Neuronal stem cell (in vitro differentiated cells): ENCODE results near the gene GRIA4.

Experiments used
- DNase-seq: peaks from one replicate; pipeline ENCODE4 v3.0.0-alpha.2; 2013; ENCODE audit warnings: low spot score
- H2AFZ ChIP-seq: one replicate; pipeline ENCODE4 v1.6.1; 2013; ENCODE audit warnings: mild to moderate bottlenecking, low read length, inconsistent platforms
- H2AK5ac ChIP-seq: 2 replicates; pipeline ENCODE4 v1.6.1; 2013; ENCODE audit warnings: low read depth, mild to moderate bottlenecking, inconsistent platforms, low read length, moderate library complexity, mixed read lengths
- H2BK120ac ChIP-seq: 2 replicates; pipeline ENCODE4 v1.6.1; 2013; ENCODE audit warnings: low read depth, mild to moderate bottlenecking, inconsistent platforms, low read length, moderate library complexity, mixed read lengths
- H2BK12ac ChIP-seq: one replicate; pipeline ENCODE4 v1.6.1; 2013; ENCODE audit warnings: low read length, inconsistent platforms
- H2BK15ac ChIP-seq: 2 replicates; pipeline ENCODE4 v1.6.1; 2013; ENCODE audit warnings: mild to moderate bottlenecking, low read length, inconsistent platforms, mixed read lengths
- H2BK5ac ChIP-seq: one replicate; pipeline ENCODE4 v1.6.1; 2013; ENCODE audit warnings: inconsistent platforms, mild to moderate bottlenecking, low read length, moderate library complexity
- H3K14ac ChIP-seq: one replicate; pipeline ENCODE4 v1.6.1; 2013; ENCODE audit warnings: low read length, inconsistent platforms
- H3K18ac ChIP-seq: 2 replicates; pipeline ENCODE4 v1.6.1; 2013; ENCODE audit warnings: low read length, inconsistent platforms
- H3K23ac ChIP-seq: 2 replicates; pipeline ENCODE4 v1.6.1; 2013; ENCODE audit warnings: low read depth, mild to moderate bottlenecking, mixed read lengths, low read length, inconsistent platforms; ENCODE audit not compliant: poor library complexity
- H3K27ac ChIP-seq: replicated peaks from 3 replicates; pipeline ENCODE4 v1.5.1; 2013; ENCODE audit warnings: low read length, inconsistent platforms
- H3K27me3 ChIP-seq, 3 experiments: 2 replicates each; pipeline ENCODE4 v1.6.1; 2013; ENCODE audit warnings: low read length in 3 of 3, mild to moderate bottlenecking in 2 of 3, inconsistent platforms in 1 of 3, low read depth in 1 of 3, mixed read lengths in 1 of 3, moderate library complexity in 1 of 3; ENCODE audit not compliant: control insufficient read depth in 3 of 3, insufficient read depth in 3 of 3
- H3K36me3 ChIP-seq, 2 donors: replicated peaks in 1 of 2; 2 replicates each; pipeline ENCODE4 v1.6.1; 2013; ENCODE audit warnings: low read length in 2 of 2; ENCODE audit not compliant: control insufficient read depth in 2 of 2, insufficient read depth in 2 of 2
- H3K4ac ChIP-seq: 2 replicates; pipeline ENCODE4 v1.6.1; 2013; ENCODE audit warnings: inconsistent platforms, mild to moderate bottlenecking, low read length, moderate library complexity
- H3K4me1 ChIP-seq, 2 donors: 1 replicate in 1 of 2; 2 replicates in 1 of 2; pipeline ENCODE4 v1.6.1; 2013; ENCODE audit warnings: low read length in 2 of 2, low read depth in 1 of 2; ENCODE audit not compliant: control insufficient read depth in 2 of 2, insufficient read depth in 1 of 2
- H3K4me2 ChIP-seq: one replicate; pipeline ENCODE4 v1.6.1; 2013; ENCODE audit warnings: mild to moderate bottlenecking, low read length, inconsistent platforms; ENCODE audit not compliant: insufficient read depth, poor library complexity, severe bottlenecking
- H3K4me3 ChIP-seq, 2 donors: 2 replicates each; pipeline ENCODE4 v1.5.1; 2013; ENCODE audit warnings: low read length in 2 of 2, mild to moderate bottlenecking in 2 of 2, inconsistent platforms in 1 of 2, moderate library complexity in 1 of 2
- H3K79me1 ChIP-seq: one replicate; pipeline ENCODE4 v1.6.1; 2013; ENCODE audit warnings: low read depth, mild to moderate bottlenecking, inconsistent platforms, low read length, moderate library complexity
- H3K9ac ChIP-seq: one replicate; pipeline ENCODE4 v1.6.1; 2013; ENCODE audit warnings: mild to moderate bottlenecking, low read depth, low read length, inconsistent platforms; ENCODE audit not compliant: poor library complexity
- H3K9me3 ChIP-seq, 2 donors: replicated peaks in 1 of 2; 2 replicates each; pipeline versions ENCODE3 to v1.6.1; 2013; ENCODE audit warnings: low read length in 2 of 2, mild to moderate bottlenecking in 2 of 2, inconsistent platforms in 1 of 2, low read depth in 1 of 2, mixed read lengths in 1 of 2, moderate library complexity in 1 of 2; ENCODE audit not compliant: control insufficient read depth in 2 of 2, insufficient read depth in 1 of 2
- H4K8ac ChIP-seq: one replicate; pipeline ENCODE4 v1.6.1; 2013; ENCODE audit warnings: low read depth, mild to moderate bottlenecking, inconsistent platforms, low read length, moderate library complexity
- H4K91ac ChIP-seq: one replicate; pipeline ENCODE4 v1.6.1; 2013; ENCODE audit warnings: low read length, low read depth, mild to moderate bottlenecking, inconsistent platforms; ENCODE audit not compliant: poor library complexity
- WGBS, 2 donors: extraction: QIAGEN DNeasy Blood & Tissue Kit; methylation state at CpG; one replicate each; pipeline ENCODE4 v1.1.7; 2013; ENCODE audit warnings: missing lambda C conversion rate in 2 of 2, mixed read lengths in 1 of 2; ENCODE audit not compliant: insufficient read length in 2 of 2, insufficient replicate concordance in 1 of 2; ENCODE audit errors: extremely low coverage in 2 of 2; 5-methylcytosine and 5-hydroxymethylcytosine counted together

The GRIA4 gene

GRCh38 chr11:105579111-105579510 lies 30.8 kb upstream of the GRIA4 start:
- Histone ChIP-seq H3K23ac (no peak overlapping the region), H3K14ac (no peak overlapping the region), H2BK12ac (no peak overlapping the region), H3K36me3 (no peaks in the 10 kb centered on the region), H3K27me3 (no peaks in the 10 kb centered on the region), H4K91ac (no peak overlapping the region), H2BK120ac (no peak overlapping the region), H2BK15ac (no peak overlapping the region), H3K4me3 (no peak overlapping the region), H3K4me2 (no peak overlapping the region), H3K27ac (no peak overlapping the region), H3K4me1 (no peaks in the 10 kb centered on the region), H3K9ac (no peak overlapping the region), H3K18ac (no peak overlapping the region), H3K4ac (no peak overlapping the region), H3K9me3 (no peaks in the 10 kb centered on the region), H2AFZ (no peak overlapping the region), H4K8ac (no peak overlapping the region), H2BK5ac (no peak overlapping the region), H2AK5ac (no peak overlapping the region), H3K79me1 (no peaks in the 10 kb centered on the region)
- no CpG with 5 or more reads among the region's 2 CpGs for WGBS, 2 donors
- no peak for DNase-seq

DNA sequence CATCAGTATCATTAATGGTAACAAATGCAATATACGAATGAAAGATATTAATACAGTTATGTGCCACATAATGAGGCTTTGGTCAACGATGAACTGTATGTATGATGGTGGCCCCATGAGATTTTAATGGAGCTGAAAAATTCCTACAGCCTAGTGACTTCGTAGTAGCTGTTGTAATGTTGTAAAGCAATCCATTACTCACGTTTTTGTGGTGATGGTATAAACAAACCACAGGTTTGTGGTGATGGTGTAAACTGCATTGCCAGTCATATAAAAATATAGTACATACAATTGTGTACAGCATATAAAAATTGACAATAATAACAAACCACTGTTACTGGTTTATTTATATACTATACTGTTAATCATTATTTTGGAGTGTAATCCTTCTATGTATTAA lies 27.4 kb upstream of the GRIA4 start:
- H3K27me3 ChIP-seq: no peaks in the 10 kb centered on the region
- H2BK5ac ChIP-seq: no peak overlapping the region
- no peak overlapping the region for H4K91ac ChIP-seq
- no peak overlapping the region for H3K14ac ChIP-seq
- H3K4me2 ChIP-seq: no peak overlapping the region
- no peak overlapping the region for H3K4ac ChIP-seq
- no peak overlapping the region for H3K27ac ChIP-seq
- H3K4me1 ChIP-seq: no peaks in the 10 kb centered on the region
- no peak overlapping the region for H3K23ac ChIP-seq
- H3K18ac ChIP-seq: no peak overlapping the region
- H2BK12ac ChIP-seq: no peak overlapping the region
- H2BK120ac ChIP-seq: no peak overlapping the region
- no CpG with 5 or more reads among the region's 4 CpGs for WGBS, 2 donors
- H3K36me3 ChIP-seq: no peaks in the 10 kb centered on the region
- no peak overlapping the region for H3K4me3 ChIP-seq
- no peaks in the 10 kb centered on the region for H3K79me1 ChIP-seq
- no peaks in the 10 kb centered on the region for H3K9me3 ChIP-seq
- H2AFZ ChIP-seq: no peak overlapping the region
- H3K9ac ChIP-seq: no peak overlapping the region
- no peak overlapping the region for H4K8ac ChIP-seq
- no peak overlapping the region for H2BK15ac ChIP-seq
- DNase-seq: no peak
- no peak overlapping the region for H2AK5ac ChIP-seq

- no peak overlapping the region for H4K91ac ChIP-seq
- DNase-seq: no peak
- no peak overlapping the region for H2BK15ac ChIP-seq
- no peak overlapping the region for H3K27ac ChIP-seq
- H3K9ac ChIP-seq: no peak overlapping the region
- no peak overlapping the region for H3K23ac ChIP-seq
- H3K14ac ChIP-seq: no peak overlapping the region
- no peak overlapping the region for H2AK5ac ChIP-seq
- no peak overlapping the region for H3K4me2 ChIP-seq
- H3K4me1 ChIP-seq: no peaks in the 10 kb centered on the region
- no peak overlapping the region for H2BK5ac ChIP-seq
- H2BK120ac ChIP-seq: no peak overlapping the region
- H3K4ac ChIP-seq: no peak overlapping the region
- H3K18ac ChIP-seq: no peak overlapping the region
- no peak overlapping the region for H3K4me3 ChIP-seq
- whole genome bisulfite sequencing, 2 donors: no CpG with 5 or more reads among the region's 2 CpGs
- no peak overlapping the region for H2BK12ac ChIP-seq
- no peaks in the 10 kb centered on the region for H3K27me3 ChIP-seq
- no peak overlapping the region for H4K8ac ChIP-seq
- H3K79me1 ChIP-seq: no peaks in the 10 kb centered on the region
- H3K9me3 ChIP-seq: no peaks in the 10 kb centered on the region
- H2AFZ ChIP-seq: no peak overlapping the region
- no peaks in the 10 kb centered on the region for H3K36me3 ChIP-seq
Observed at GRCh38 chr11:105588001-105588400, 21.9 kb upstream of the GRIA4 start.

GRCh38 chr11:105589346-105589745 lies 20.5 kb upstream of the GRIA4 start:
- Histone ChIP-seq H2BK15ac (no peak overlapping the region), H3K4me1 (no peaks in the 10 kb centered on the region), H4K8ac (no peak overlapping the region), H3K18ac (no peak overlapping the region), H3K4me2 (no peak overlapping the region), H3K27ac (no peak overlapping the region), H2BK5ac (no peak overlapping the region), H2AFZ (no peak overlapping the region), H3K9me3 (no peaks in the 10 kb centered on the region), H3K4ac (no peak overlapping the region), H2BK12ac (no peak overlapping the region), H3K27me3 (no peaks in the 10 kb centered on the region), H2BK120ac (no peak overlapping the region), H3K4me3 (no peak overlapping the region), H3K36me3 (no peaks in the 10 kb centered on the region), H3K14ac (no peak overlapping the region), H4K91ac (no peak overlapping the region), H3K23ac (no peak overlapping the region), H3K9ac (no peak overlapping the region), H2AK5ac (no peak overlapping the region), H3K79me1 (no peaks in the 10 kb centered on the region)
- WGBS, 2 donors: no CpG with 5 or more reads among the region's 4 CpGs
- DNase-seq: no peak
